Mucosa of descending colon (tissue), 3 donors: ENCODE data around the gene NPNT. TPM values are rescaled to one million over a fixed set of nuclear protein-coding genes. Genes with fewer than 3 reads are reported as not detected.

ENCODE experiments used
- ATAC-seq: fragments of 200-7000 bp; cut with Tn5 transposase; one replicate; pipeline ENCODE4 v1.9.1; 2020; ENCODE audit warnings: mild to moderate bottlenecking, moderate library complexity
- DNase-seq, 3 donors: peaks; one replicate each; pipeline ENCODE4 v3.0.0-alpha.2; 2020
- H3K36me3 ChIP-seq: fragments of 200-600 bp; one replicate; pipeline ENCODE4 v1.8.0; 2021; ENCODE audit warnings: low read depth, mild to moderate bottlenecking
- H3K4me1 ChIP-seq: fragments of 200-600 bp; one replicate; pipeline ENCODE4 v1.8.0; 2021; ENCODE audit warnings: low read depth, mild to moderate bottlenecking
- H3K4me3 ChIP-seq: fragments of 200-600 bp; one replicate; pipeline ENCODE4 v1.8.0; 2021; ENCODE audit warnings: mild to moderate bottlenecking
- H3K9me3 ChIP-seq: fragments of 200-600 bp; one replicate; pipeline ENCODE4 v1.8.0; 2021; ENCODE audit warnings: mild to moderate bottlenecking
- CTCF ChIP-seq: fragments of 200-600 bp; IDR thresholded peaks from one replicate; pipeline ENCODE4 v1.8.0; 2022; ENCODE audit warnings: antibody characterized with exemption, mild to moderate bottlenecking
- intact Hi-C, 2 donors: fragments of 100-400 bp; cut with DNase I in 1 of 2; cut with micrococcal nuclease in 1 of 2; formaldehyde crosslinking; loops; one replicate each; pipeline versions ENCODE4 v1.11.0 to v1.11.1; 2022; cut with DNase I, micrococcal nuclease
- total RNA-seq, 3 donors: library from RNA; stranded (reverse); fragmentation: NEBNext Ultra II Directional in 2 of 3; extraction: Animal tissue kit (Norgen Biotek cat#: 25700) in 2 of 3; gene quantifications; one replicate each; pipeline versions ENCODE4 v1.2.1 to v1.2.4, GENCODE V29; 2021 to 2023
- donor health status: DM: no; HTN: no; CAD: no; lungs with moderate emphysema.
- donor health status: DM: no; HTN: no; CAD: no.
- donor health status: DM: no; HTN: yes; CAD: no.

The NPNT gene
- total RNA-seq, 3 donors from 2014 or later: 16.9 to 29.6 (median 26.3) TPM

- no peak overlapping the region for H3K4me3 ChIP-seq
- ATAC-seq (no peak), DNase-seq (no peak)
- no peak for TF ChIP-seq CTCF
- intact Hi-C loops: no loop called here
- no peaks in the 10 kb centered on the region for H3K9me3 ChIP-seq
- no peaks in the 10 kb centered on the region for H3K4me1 ChIP-seq
- H3K36me3 ChIP-seq: no peaks in the 10 kb centered on the region
Measured at GRCh38 chr4:105936901-105937300, 41.6 kb downstream of the NPNT start.

- intact Hi-C loops: no loop called here
- ATAC-seq (no peak), DNase-seq (no peak)
- no peaks in the 10 kb centered on the region for H3K36me3 ChIP-seq
- no peaks in the 10 kb centered on the region for H3K9me3 ChIP-seq
- H3K4me1 ChIP-seq: no peaks in the 10 kb centered on the region
- TF ChIP-seq CTCF: no peak
- no peak overlapping the region for H3K4me3 ChIP-seq
Measured at GRCh38 chr4:105937759-105938158, 42.5 kb downstream of the NPNT start.

- Histone ChIP-seq H3K9me3 (no peaks in the 10 kb centered on the region), H3K36me3 (no peaks in the 10 kb centered on the region), H3K4me1 (no peaks in the 10 kb centered on the region), H3K4me3 (no peak overlapping the region)
- intact Hi-C loops: no loop called here
- TF ChIP-seq CTCF: no peak
- ATAC-seq (no peak), DNase-seq (no peak)
Measured at GRCh38 chr4:105943234-105943633, 48.0 kb downstream of the NPNT start.

GRCh38 chr4:105944540-105944939, 49.3 kb downstream of the NPNT start:
- intact Hi-C loops: no loop called here
- H3K4me1 ChIP-seq: no peaks in the 10 kb centered on the region
- no peak for ATAC-seq
- H3K9me3 ChIP-seq: no peaks in the 10 kb centered on the region
- H3K36me3 ChIP-seq: no peaks in the 10 kb centered on the region
- TF ChIP-seq CTCF: no peak
- DNase-seq: no peak
- H3K4me3 ChIP-seq: no peak overlapping the region

- no peaks in the 10 kb centered on the region for H3K36me3 ChIP-seq
- no peak overlapping the region for H3K4me3 ChIP-seq
- no peak for TF ChIP-seq CTCF
- DNase-seq (no peak), ATAC-seq (no peak)
- H3K9me3 ChIP-seq: no peaks in the 10 kb centered on the region
- H3K4me1 ChIP-seq: no peaks in the 10 kb centered on the region
- intact Hi-C loops: no loop called here
Measured at GRCh38 chr4:105946771-105947170, 51.5 kb downstream of the NPNT start.

- no peak for TF ChIP-seq CTCF
- DNase-seq (no peak), ATAC-seq (no peak)
- Histone ChIP-seq H3K9me3 (no peaks in the 10 kb centered on the region), H3K4me3 (no peak overlapping the region), H3K36me3 (no peaks in the 10 kb centered on the region), H3K4me1 (no peaks in the 10 kb centered on the region)
- intact Hi-C loops: no loop called here
Measured at GRCh38 chr4:105950701-105951100, 55.4 kb downstream of the NPNT start.
